ENCODE results near the gene AGTPBP1.

Gene AGTPBP1

DNA sequence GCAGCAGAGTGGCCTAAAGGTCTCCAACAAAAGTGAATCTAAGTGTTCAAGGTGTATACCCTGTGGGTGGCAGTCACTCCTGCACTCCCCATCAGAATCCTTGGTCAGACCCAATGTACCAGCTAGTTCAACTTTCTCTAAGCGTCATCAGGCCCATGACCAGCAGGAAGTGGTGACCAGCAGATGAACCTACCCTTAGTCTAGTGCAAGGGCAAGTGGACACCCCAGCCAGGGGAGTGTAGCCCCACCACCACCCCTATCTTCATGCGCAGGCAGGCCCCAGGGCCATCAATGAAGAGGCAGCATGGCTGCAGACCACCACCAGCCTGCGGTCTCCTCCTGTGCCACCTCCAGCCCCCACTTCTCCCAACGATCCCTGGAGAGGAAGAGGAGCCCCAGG lies 213.1 kb downstream of the AGTPBP1 start:
- DNase-seq, result no peak

DNA sequence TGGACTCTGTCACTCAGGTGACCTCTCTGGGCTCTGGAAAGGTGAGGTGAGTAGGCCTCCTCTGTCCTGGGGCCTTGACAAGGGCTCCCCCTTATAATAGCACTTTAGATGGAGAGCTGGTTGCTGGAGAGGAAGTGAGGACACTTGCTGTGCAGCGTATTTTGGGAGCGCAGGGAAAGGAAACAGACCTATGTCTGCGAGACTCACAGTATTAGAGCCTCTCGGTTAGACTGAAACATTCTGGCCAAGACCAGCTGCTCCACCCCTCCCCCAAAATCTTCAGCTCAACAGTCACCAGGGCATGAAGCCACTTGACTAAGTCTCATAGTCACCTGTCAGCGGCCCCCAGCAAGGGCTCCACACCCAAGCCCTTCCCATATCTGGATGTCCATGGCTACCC lies 213.6 kb downstream of the AGTPBP1 start:
- no peak for DNase-seq

DNA sequence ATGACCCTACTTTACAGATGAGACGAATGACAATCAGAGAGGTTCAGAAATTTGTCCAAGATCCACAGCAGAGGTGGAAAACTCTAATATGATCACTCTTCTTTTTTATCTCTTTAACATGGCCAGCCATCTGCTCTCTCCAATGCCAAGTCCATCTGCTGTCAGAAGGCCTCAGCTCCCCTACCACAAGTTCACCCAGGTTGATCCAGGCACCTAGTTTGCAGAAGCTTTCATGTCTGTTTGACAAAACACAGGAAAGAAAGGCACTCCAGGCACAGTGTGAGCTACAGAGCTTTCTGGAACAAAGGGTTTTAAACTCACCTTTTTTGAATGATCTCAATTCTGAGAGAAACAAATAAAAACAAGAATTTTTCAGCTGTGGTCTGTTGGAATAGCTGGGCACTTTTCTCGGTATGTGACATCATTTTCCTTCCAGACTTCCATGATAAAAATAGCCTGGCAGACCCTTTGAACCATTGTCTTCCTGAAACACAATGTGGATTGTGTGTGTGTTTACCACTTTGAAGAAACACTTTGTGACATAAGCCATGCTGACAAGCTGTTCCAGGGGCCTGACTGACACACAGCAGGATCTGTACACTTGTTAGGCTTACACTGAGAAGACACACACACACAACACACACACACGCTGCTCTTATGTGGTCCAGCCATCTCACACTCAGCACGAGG lies 214.3 kb downstream of the AGTPBP1 start:
- DNase-seq, result no peak

DNA sequence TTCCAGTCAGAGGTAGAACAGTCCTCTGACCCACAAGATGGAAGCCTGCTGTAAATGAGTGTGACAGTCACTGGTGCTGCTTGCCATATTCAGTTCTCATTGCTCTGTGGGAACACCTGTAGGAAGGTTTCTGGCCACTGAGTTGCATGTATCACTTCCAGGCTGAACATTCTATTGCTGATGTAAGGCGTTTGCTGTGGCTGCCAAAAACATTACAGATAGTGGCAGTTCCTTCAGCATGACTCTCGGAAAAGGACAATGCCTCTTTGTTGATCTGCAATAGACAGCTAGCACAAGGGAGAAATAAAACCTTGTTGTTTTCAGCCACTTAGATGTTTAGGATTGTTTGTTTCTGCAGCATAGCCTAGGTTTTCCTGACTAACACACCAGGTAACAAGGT lies 217.2 kb downstream of the AGTPBP1 start:
- no peak for DNase-seq

DNA sequence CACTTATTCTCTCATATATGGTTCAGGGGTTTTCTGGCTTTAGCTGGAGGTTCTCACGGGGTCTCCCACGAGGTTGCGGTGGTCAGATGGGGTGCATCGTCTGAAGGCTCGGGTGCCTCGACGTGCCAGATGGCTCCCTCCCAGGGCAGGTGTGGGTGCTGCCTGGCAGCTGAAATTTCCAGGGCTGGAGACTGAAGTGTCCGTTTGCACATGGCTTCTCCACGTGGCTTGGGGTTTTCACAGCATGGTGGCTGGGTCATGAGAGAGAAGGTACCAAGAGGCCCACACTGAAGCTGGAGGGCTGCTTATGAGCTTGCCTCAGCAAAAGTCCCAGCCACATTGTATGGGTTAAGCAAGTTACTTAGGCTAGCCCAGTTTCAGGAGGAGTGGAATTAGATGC lies 218.6 kb downstream of the AGTPBP1 start:
- DNase-seq, result no peak

DNA sequence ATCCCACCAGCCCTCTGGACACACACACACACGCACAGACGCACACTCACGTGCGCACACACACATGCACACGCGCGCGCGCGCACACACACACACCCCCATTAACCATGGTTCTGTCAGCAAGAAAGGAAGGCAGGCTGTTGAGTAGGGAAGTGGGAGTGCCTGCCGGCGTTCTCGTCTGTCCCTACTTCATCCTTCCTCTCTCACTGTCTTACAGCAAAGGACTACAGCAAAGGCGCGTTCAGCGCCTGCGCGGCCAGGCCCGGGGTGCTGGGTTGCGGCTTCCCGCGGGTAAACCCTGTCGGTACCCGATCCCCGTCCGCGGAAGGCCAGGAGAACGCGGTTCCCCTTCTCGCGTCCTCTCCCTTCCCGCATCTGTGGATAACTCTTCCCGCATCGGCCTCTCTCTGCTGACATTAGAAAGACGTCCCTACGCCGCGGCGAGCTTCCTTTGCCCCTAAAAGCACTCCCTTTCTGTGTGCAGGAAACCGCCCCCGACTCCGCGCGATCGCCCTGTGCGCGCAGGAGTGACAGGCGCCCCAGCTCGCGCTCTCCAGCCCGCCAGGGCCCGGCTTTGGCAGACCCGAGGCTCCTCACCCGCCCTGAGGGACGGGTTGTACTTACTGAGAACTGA lies 219.2 kb downstream of the AGTPBP1 start:
- DNase-seq, result no peak

DNA sequence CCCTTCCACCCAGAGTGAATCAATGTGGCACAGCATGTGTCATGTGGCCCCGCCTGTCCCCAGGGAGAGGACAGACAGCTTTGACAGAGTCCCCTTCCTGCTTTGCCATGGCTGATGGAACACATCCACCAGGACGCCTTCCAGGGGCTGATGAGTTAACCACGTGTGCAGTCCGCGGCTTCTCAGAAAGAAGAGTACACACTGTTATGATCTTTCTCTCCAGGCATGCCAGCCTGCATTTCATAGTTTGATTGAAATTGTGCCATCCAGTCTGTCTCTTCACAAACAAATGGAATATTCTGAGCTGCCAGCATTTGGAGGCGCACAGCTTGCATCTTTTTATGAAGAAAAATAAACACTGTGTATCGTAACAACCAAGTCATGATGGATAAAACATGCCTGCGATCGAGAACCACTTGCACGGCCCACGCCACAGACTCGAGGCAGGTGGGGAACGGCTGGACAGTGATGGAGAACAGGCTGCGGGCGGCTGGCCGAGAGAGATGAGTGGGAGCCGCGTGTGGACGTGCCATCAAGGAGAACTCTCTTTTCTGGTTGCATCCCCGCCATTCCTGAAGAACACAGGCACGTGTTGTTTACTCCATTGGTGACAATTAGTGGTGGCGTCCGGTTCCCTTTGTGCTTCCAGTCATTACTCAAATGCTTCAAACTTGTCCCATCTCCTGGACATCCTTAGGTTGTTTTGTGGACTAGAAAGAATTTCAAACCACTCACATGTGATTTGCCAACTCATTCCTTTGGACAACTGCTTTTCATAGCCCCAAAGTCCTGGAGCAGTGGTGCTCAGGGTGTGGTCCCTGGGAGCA lies 220.2 kb downstream of the AGTPBP1 start:
- DNase-seq, result no peak

DNA sequence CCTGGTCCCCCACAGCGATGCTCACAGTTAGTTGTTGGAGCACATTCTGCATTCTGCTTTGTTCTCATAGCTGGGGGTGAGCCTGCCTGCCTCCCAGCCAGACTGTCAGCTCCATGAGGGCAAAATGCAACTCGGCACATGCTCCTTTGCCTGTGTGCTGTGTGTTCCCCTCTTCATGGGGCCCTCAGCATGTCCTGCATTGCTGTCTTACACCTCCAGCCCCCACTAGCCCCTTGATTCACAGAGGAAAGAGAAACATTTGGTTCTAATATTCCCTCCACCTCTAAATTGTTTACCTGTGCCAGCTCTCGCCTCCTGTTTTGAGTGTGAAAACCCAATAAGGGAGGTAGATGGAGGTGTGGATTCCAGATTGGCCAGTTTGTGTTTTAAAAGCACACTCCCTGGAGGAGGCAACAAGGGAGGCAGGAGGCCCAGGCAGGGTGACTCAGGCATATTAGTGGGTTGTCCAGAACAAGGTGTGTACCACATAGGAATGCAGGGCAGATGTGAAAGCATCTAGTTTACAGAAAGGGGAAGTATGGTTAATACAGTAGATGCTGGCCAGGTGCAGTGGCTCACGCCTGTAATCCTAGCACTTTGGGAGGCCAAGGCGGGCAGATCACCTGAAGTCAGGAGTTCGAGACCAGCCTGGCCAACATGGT lies 224.6 kb downstream of the AGTPBP1 start:
- no peak for DNase-seq

DNA sequence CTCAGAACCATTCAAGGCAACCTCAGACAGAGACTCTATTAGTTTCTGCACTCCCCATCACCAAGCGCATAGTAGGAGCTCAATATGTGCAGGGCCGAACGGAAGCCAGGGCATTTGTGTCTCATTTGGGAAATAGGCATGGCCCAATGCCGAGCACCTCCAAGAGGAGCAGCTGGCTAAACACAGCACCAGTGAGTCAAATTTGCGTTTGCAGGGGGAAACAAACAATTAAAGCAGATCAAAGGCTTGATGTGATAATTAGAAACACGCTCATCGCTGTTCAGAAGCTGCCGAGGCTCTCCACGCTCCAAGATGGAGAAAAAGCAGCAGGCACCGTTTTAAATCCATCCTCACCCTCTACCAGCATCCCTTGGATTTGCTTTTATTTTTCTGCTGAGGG lies 225.3 kb downstream of the AGTPBP1 start:
- no peak for DNase-seq

DNA sequence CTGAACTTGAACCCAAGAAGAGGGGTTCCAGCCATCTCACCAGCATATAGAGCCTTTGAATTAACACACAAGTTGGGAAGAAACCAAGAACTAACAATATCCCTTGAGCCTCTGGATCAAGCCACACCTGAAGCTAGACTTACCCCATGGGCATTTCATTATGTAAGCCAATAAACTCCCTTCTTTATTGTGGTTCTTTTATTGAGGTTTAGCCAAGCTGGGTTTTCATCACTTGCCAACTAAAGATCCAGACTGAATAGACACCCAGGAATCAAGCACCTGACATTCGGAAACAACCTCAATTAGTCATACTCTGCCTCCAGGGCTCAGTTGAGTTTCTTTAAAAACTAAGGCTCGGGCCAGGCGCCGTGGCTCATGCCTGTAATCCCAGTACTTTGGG lies 226.7 kb downstream of the AGTPBP1 start:
- no peak for DNase-seq

DNA sequence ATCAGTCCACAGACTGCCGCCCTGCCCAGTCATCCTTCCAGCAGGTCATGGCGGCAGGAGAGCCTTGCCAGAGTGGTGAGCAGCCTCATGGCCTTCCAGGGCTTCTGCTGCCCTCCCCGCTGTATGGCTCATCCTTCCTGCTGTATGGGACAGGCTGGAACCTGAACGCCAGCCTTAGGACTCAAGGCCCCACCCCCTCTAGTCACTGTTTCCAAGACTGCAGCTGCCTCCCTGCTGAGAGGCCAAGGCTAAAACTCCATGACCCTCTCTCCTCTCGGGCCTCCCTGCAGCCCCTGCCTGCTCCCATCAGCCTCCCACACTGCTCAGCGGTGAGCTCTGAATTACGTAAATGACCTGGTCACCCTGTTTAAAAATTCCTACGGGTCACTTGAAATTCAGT lies 227.5 kb downstream of the AGTPBP1 start:
- DNase-seq, result no peak

DNA sequence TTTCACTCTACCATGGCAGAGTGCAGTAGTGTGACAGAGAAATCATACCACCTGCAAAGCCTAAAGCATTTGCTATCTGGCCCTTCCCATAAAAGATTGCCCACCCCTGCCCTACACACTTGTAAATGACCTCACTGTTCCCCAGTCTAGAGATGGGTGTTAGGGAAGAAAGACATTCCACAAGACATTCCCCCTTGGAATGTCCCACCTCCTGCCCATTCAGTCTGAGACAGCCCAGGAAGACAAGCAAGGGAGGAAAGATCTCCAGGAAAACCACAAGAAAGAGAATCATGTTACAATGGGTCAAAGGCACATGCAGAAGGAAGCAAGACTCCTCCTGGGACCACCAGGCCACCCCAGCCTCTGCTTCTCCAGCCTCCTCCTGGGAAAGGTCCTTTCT lies 230.0 kb downstream of the AGTPBP1 start:
- DNase-seq, result no peak

DNA sequence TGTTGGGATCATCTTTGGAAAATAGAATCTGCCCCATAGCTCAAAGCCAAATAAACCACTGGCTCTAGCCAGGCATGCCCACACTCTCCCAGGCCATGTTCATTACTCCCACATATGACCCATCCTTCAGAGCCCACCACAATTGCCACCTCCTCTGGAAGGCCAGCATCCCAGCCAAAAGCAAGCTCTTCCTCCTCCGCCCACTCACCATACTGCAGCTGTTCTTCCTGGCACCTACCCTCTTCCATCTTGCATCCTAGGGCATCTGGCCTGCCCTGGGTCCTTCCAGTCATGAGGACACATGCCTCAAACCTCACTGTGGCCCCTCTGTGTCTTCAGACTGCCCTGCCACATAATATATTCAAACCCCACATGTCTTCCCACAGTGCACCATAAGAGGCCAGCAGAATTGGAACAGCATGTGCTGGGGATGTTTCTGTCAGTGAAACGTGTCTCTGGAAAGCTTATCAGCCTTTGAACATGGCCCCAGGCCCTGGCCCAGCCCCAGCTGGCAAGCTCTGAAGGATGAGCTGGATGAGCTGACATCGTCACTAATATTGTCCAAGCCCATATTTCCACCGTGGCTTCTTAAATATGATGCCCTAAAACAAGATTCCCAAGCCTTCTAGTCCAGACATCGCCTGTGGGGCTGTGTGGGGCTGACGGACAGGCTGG lies 230.8 kb downstream of the AGTPBP1 start:
- DNase-seq, result no peak

DNA sequence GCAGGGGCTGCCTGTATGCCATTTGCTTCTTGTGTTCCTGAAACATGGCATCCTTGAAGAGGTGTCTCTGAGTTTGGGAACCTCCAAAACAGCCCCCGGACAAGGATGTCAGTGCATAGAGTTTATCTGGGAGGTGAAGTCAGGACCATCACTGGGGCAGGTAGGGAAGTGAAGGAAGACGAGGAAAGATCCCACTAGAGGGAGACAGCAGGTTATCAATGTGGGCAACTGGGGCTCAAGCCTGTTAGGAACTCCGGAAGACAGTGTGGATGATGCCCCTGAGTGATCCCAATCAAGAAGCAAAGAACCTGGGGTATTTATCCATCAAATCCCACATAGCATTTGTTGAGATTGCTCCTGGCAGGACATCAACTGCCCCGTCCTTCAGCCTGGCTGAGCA lies 233.1 kb downstream of the AGTPBP1 start:
- DNase-seq, result no peak

DNA sequence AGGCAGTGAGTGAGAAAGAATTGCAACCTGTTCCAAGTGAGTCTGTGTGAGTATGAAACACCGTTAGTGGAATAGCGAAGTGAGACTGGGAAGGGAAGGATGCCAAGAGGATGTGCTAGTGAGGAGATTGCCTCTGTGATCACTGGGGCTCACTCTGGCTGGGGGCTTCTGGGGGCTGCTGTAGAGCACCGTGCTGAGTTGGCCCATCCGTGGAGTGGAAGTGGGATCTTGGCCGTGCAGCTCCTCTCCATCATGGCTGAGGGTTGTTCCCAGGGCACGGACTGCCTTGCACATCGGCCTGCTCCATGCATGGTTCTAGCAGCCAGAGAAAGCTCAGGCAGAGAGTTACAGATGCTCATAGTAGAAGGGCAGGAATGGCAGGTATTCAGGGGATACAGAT lies 236.1 kb downstream of the AGTPBP1 start:
- no peak for DNase-seq

DNA sequence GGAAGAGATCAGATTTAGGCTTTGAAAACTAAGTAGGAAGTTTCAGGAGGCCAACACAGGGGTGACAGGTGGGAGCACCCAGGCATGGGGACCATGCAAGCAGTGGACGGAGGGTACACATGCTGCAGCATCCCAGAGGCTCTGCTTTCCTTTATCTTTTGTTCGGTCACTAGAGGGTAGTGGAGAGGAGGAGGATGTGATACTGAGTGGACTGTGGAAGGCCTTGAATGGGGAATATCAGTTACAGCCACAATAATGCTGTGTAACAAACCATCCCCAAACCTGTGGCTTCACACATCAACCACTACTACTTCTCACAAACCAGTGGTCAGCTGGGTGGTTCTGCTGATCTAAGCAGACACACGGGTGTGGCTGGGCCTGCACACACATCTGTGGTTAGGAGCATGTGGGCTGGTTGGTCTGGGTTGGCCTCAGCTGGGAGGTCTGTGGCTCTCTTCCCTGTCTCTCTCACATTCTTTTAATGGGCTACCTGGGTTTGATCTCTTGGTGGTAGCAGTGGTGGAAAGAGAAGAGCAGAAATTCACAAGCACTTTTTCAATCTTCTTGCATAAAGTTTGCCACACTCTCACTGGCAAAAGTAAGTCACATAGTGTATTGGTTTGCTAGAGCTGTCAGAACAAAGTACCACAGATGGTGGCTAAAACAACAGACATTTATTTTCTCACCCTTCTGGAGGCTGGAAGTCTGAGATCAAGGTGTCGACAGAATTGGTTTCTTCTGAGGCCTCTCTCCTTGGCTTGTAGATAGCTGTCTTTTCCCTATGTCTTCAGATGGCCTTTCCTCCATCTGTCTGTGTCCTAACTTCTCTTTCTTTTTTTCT lies 238.7 kb downstream of the AGTPBP1 start:
- DNase-seq, result no peak

DNA sequence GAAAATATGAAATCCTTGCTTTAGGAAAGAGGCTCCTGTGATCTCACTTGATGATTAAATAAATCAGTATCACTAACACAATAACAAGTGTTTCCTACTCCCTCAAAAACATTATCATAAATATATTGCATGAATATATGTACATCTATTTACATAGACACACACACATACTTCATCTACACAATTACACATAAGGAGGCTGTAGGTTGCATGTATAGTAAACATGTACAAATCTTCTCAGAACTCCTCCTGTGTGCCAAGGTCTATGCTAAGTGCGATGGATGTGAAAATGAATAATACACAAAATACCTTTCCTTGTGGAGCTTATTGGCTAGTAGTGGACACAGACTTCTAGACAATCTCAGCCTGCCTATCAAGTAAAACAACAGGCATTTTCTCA lies 239.9 kb downstream of the AGTPBP1 start:
- no peak for DNase-seq

DNA sequence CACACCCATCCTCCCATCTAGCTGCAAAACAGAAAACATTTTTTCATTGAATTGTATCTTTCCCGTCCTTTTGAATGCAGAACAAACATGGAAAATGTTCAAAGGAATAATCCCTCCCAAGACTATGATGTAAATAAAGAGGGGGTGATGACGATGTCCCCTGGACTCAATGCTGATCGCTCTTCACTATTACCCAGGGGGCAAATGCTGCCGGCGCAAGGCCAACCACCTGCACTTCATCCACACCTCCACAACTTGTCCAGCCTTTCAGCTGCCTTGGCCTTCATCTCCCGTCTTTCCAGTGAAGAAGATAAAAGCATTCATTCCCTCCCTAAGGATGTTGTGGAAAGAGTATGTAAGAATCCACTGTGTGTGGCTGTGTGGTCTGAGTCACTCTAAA lies 240.3 kb downstream of the AGTPBP1 start:
- DNase-seq, result no peak

Data from NCI-H187 treated with DMSO at 0.1 percent for 48 hours (cell line).